ENCODE results near the gene ZBTB1. TPM values are rescaled to one million over a fixed set of nuclear protein-coding genes. Genes with fewer than 3 reads are reported as not detected.

Gene ZBTB1
- total RNA-seq, 2 donors from 2014 or later: 26.2 to 32.7 TPM

DNA sequence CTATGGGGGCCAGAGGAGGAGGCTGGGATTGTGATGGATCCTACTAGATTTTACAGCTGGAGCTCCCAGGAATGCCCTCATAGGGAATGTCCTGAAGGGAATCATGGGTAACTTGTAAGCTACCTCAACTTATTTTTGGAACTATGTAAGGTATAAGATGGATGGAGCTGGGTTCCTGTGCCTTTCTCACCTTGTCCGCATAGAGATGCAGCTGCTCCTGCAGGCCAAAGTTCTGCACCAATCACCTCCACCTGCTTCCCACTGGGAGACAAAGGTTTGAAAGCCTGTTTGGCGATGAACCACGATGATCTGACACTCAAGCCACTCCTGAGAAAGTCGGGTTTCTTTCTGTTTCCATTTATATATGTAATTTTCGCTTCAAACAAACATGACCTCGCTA lies 39.9 kb upstream of the ZBTB1 start:
- peak overlapping the region; percentile 75 for H3K4me3 ChIP-seq
- H3K36me3 ChIP-seq: no peaks in the 10 kb centered on the region
- H3K27ac ChIP-seq: peak overlapping the region; percentile 85
- DNase-seq: peak; percentile 32
- TF ChIP-seq, protein P1, sequence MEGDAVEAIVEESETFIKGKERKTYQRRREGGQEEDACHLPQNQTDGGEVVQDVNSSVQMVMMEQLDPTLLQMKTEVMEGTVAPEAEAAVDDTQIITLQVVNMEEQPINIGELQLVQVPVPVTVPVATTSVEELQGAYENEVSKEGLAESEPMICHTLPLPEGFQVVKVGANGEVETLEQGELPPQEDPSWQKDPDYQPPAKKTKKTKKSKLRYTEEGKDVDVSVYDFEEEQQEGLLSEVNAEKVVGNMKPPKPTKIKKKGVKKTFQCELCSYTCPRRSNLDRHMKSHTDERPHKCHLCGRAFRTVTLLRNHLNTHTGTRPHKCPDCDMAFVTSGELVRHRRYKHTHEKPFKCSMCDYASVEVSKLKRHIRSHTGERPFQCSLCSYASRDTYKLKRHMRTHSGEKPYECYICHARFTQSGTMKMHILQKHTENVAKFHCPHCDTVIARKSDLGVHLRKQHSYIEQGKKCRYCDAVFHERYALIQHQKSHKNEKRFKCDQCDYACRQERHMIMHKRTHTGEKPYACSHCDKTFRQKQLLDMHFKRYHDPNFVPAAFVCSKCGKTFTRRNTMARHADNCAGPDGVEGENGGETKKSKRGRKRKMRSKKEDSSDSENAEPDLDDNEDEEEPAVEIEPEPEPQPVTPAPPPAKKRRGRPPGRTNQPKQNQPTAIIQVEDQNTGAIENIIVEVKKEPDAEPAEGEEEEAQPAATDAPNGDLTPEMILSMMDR (IDR thresholded peaks at IDR 0.05): no peak
- H3K27me3 ChIP-seq: no peaks in the 10 kb centered on the region
- H3K9me3 ChIP-seq: no peaks in the 10 kb centered on the region
- intact Hi-C loops (cut with DNase I): no loop called here
- no peaks in the 10 kb centered on the region for H3K4me1 ChIP-seq
- peak overlapping the region; percentile 64 to 78 for H3K9ac ChIP-seq (ENCODE audit: low read depth in 2 of 2, low read length in 2 of 2)

DNA sequence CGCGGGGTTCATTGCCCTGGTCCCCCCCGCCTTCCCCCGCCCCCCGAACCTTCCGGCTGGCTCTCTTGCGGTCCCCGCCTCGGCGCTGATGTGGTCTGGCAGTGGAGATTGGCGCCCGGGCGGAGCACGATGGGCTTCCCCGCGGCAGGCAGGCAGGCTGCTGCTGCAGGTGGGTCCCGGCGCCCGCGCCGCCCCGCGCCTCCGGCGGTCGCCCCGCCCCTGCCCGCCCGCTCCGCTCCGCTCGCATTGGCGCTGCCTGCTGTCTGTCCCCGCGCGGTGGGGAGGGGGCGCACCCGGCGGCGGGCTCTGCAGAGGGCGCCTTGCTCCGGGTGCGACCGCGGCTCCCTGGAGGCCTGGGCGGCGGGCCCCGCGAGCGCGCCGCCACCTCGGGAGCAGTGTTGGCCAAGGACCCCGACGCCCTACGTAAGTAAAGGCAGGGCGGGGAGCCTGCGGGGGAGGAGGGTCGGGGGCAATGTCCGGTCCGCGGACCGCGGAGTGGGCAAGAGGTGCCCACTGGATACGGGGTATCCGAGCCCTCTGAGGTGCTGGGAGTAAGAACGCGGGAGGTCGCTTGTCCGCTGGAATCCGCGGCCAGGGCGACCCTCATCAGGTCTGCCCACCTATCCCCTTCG lies 39.3 kb upstream of the ZBTB1 start, which contains the start of gene AKAP5:
TSS of gene AKAP5 (plus strand) at position 309 of the 632 bp plus-strand sequence. CDS start 2,896 bp downstream, outside the sequence.
- intact Hi-C loops (cut with DNase I): no loop called here

DNA sequence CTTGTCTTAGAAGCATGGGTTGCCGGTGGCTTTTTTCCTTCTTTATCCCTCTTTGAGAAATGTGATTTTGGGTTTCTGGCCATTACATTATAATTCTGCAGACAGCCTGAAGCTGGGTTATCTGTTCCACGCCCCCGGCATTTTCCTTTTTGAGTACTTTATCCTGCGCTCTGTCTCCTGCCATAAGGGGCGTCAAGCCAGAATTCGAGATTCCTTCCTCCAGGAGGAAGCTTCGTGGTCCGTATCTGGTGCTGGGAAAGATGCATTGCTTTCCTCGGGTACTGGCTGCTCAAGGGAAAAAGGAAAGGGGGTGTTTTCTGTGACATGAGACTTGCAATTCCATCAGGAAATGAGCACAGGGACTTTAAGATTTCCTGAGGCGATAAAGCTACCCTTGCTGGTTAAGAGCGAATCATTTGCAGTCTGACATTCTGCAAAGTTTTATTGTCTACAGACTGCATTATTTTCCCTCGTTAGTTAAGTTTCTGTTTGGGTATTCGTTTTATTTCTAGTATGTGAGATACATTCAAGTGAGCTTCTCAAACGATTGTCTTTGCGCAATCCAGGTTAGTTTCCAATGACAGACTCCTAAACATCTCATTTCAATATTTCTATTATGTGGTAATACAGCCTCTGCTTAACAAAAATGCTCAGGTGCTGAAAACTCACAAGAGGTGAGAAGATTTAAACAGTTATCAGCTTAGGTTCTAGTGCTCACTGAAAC lies 38.6 kb upstream of the ZBTB1 start:
- H3K9ac ChIP-seq (ENCODE audit: low read depth in 2 of 2, low read length in 2 of 2): peak overlapping the region; percentile 64 to 84
- no peaks in the 10 kb centered on the region for H3K27me3 ChIP-seq
- no peaks in the 10 kb centered on the region for H3K9me3 ChIP-seq
- H3K36me3 ChIP-seq: no peaks in the 10 kb centered on the region
- intact Hi-C loops (cut with DNase I): no loop called here
- no peaks in the 10 kb centered on the region for H3K4me1 ChIP-seq
- H3K27ac ChIP-seq: peak overlapping the region; percentile 85
- H3K4me3 ChIP-seq: peak overlapping the region; percentile 75
- peak; percentile 45 for DNase-seq
- TF ChIP-seq, protein P1 (IDR thresholded peaks at IDR 0.05): no peak

More for the DNA sequence above, 39.3 kb upstream of the ZBTB1 start, which contains the start of gene AKAP5:
- TF ChIP-seq, protein P1 (IDR thresholded peaks at IDR 0.05): no peak
- Histone ChIP-seq H3K27ac (peak within 1 kb of the TSS; percentile 85), H3K9ac (ENCODE audit: low read depth in 2 of 2, low read length in 2 of 2) (peak within 1 kb of the TSS; percentile 64 to 84), H3K4me3 (peak within 1 kb of the TSS; percentile 75), H3K27me3 (no peaks in the 10 kb centered on the region), H3K4me1 (no peaks in the 10 kb centered on the region), H3K36me3 (no peaks in the 10 kb centered on the region), H3K9me3 (no peaks in the 10 kb centered on the region)
- peak; percentile 77 for DNase-seq

DNA sequence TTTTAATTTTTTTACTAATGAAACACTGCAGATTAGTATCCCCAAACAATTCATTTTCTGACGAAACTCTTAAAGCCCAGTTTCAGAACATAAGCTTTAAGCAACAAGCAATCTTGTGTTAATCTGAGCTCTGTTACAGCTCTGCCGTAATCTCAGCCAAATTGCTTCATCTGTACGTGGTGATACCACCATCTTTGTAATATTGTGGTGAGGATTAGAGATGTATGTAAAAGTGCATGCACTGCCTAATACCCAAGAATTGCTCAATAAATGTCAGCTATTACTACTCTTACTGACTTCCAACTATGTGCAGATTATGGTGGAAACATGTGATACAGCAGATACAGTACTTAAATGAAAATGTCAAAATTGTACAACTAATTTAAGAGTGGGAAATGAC lies 37.5 kb upstream of the ZBTB1 start:
- peak overlapping the region; percentile 33 for H3K27ac ChIP-seq
- no peak overlapping the region for H3K9ac ChIP-seq (ENCODE audit: low read depth in 2 of 2, low read length in 2 of 2)
- intact Hi-C loops (cut with DNase I): no loop called here
- H3K4me1 ChIP-seq: no peaks in the 10 kb centered on the region
- no peaks in the 10 kb centered on the region for H3K9me3 ChIP-seq
- DNase-seq: no peak
- TF ChIP-seq, protein P1 (IDR thresholded peaks at IDR 0.05): no peak
- no peak overlapping the region for H3K4me3 ChIP-seq
- no peaks in the 10 kb centered on the region for H3K27me3 ChIP-seq
- H3K36me3 ChIP-seq: no peaks in the 10 kb centered on the region

DNA sequence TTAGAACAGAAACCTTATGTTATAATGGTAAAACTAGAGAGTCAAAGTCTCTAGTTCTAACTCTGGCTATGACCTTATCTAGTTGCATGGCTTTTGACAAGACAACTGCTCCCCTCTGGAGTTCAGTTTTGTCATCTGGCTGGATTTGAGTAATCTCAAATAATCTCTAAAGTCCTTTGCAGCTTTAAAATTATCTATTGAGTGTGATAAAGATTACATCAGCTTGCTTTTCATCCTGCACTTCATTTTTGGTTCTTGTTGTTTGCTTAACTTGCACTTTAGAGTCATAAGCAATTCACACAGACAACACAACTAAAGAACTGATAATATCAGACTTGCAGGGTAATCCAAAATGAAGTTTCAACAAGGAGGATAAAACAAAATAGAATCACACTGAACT lies 37.0 kb upstream of the ZBTB1 start:
- no peak for DNase-seq
- Histone ChIP-seq H3K9ac (ENCODE audit: low read depth in 2 of 2, low read length in 2 of 2) (no peak overlapping the region), H3K36me3 (no peaks in the 10 kb centered on the region), H3K4me1 (no peaks in the 10 kb centered on the region), H3K27ac (peak overlapping the region; percentile 33), H3K9me3 (no peaks in the 10 kb centered on the region), H3K4me3 (no peak overlapping the region), H3K27me3 (no peaks in the 10 kb centered on the region)
- TF ChIP-seq, protein P1 (IDR thresholded peaks at IDR 0.05): no peak
- intact Hi-C loops (cut with DNase I): no loop called here
